GM18870 (cell line): ENCODE measurements around the gene GIPC3.

Source experiments
- ATAC-seq: cut with Tn5 transposase; IDR thresholded peaks from one replicate; pipeline ENCODE4 v1.9.1; 2021; ENCODE audit warnings: moderate library complexity; ENCODE audit not compliant: unreplicated experiment

Gene GIPC3

DNA sequence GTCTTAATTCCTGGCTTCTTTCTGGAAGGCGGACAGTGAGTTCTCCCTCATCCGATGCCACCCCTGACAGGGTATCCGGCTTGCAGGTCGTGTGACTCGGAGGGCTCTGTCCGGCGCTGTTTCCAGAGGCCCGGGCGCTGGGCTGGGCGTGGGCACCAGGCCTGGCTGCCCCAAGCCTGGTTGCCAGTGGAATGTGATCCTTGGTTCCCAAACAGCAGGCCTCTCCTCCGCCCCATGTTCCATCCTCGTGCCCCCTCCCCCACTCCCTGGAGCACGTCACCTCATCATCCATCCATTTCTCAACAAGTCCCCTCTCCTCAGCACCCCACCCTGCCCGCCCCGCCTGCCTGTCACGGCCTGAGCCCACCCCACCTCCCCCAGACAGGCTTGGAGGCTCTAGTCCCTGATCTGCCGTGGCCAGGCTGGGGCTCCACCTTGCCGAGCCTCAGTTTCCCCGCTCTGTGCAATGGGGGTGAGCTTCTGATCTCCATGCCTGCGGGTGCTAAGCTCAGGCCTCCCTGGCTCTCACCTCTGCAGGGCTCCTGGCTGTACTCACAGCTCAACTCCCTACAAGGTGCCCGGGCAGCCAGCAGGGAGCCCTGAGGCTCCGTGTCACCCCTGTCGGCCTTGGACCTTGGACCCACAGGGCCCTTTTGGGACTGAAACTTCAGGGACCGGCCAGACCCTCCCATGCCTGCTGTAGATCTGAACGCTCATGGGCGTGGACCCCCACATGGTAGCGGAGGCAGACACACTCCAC is 19.1 kb downstream of the GIPC3 start:
- no peak for ATAC-seq

DNA sequence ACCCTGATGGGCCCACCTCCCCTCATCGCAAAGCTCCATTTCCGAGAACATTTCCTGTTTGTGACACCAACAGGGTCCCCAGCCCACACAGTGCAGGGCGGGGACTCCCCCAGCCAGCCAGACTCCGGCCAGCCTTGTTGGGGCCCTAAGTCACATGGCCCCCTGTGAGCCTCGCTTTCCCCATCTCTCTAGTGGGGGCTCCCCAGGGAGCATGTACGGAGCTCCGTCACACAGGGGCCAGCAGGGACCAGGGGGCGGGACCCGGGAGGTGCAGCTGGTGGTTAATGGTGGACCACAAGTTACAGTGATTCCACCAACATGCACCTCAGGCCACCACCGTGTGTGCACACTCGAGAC is 19.7 kb downstream of the GIPC3 start:
- ATAC-seq = no peak

DNA sequence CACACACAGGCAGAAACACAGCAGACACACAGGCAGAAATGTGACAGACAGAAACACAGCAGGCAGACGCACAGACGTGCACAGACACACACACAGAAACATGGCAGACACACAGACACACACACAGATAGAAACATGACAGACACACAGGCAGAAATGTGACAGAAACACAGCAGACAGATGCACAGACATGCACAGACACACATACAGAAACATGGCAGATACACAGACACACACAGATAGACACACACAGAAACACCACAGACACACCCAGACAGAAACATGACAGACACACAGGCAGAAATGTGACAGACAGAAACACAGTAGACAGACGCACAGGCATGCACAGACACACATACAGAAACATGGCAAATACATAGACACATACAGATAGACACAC is 20.1 kb downstream of the GIPC3 start:
- ATAC-seq = no peak

DNA sequence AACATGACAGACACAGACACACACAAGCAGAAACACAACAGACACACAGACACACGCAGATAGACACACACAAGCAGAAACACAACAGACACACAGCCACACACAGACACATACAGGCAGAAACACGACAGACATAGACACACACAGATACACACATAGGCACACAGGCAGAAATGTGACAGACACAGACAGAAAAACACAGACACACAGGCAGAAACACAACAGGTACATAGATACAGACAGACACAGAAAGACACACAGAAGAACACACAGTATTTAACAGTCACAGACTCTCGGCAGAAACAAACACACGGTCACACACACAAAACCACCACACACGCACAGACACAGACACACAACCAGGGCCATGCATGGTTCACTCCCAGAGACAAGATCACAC is 20.5 kb downstream of the GIPC3 start:
- ATAC-seq = no peak

- no peak for ATAC-seq
Observed at GRCh38 chr19:3606174-3606689, 21.0 kb downstream of the GIPC3 start.

GRCh38 chr19:3606690-3607289 is 21.5 kb downstream of the GIPC3 start, which contains the start of gene TBXA2R:
Gene TBXA2R (minus strand): TSS chr19:3606875. CDS start chr19:3600634, 6,241 bp downstream.
- no peak for ATAC-seq

DNA sequence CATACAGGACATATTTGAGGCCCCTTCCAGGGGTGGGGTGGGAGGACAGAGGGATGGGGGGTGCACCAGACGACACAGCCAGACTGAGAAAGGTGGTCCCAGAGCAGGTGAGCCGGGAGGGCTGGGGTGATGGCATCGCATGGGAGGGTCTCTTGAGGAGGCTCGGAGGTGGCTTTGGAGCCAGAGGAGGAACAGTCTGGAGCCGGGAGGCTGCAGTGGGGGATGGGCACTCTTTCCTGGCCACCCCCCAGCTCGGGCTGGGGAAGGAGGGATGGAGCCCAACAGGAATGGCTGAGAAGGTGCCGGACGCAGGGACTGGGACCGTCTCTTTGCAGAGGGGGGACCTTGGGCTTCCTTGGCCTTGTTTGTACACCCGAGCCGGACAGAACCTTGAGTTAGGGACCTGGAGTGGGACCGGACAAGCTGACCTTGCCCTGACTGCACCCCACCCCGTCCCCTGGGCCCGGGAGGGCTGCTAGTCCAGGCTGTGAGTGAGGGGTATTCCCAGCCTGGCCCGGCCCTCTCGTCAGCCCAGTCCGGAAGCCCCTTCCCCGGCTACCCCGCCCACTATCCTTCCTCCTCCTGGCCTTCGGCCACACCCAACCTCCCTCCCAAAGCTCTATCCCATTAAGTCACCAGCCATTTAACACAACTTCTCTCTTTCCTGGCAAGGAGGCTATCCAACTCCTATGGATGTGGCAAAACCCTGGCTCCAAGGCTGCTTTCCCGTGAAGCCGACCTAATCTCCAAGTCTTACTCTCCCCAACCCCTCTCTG is 22.2 kb downstream of the GIPC3 start:
- no peak for ATAC-seq

DNA sequence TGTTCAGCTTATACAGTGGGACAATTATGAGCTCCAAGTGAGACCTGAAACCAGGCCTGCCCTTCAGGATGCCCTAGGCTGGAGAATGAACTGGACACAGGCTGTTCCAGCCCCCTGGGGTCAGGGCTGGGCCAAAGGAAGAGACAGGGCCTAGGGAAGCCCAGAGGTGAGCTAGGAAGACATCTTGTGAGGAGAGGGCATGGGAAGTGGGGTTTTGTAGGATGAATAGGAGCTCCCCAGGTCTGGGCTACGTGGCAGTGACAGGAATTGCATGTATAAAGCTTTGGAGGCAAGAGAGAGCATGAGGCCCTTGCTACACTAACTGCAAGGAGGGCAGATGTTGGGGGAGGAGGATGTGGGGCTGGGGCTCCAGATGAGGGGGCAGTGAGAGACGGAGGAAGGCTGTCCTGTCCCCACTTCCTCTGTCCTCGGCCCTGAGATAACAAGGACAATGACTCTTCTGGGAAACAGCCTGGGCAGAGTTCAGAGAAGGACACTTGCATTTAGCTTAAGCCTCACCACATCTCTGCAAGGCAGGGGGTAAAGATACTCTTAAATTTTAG is 22.9 kb downstream of the GIPC3 start:
- ATAC-seq = no peak

GRCh38 chr19:3608750-3609322 is 23.6 kb downstream of the GIPC3 start:
- ATAC-seq = no peak

DNA sequence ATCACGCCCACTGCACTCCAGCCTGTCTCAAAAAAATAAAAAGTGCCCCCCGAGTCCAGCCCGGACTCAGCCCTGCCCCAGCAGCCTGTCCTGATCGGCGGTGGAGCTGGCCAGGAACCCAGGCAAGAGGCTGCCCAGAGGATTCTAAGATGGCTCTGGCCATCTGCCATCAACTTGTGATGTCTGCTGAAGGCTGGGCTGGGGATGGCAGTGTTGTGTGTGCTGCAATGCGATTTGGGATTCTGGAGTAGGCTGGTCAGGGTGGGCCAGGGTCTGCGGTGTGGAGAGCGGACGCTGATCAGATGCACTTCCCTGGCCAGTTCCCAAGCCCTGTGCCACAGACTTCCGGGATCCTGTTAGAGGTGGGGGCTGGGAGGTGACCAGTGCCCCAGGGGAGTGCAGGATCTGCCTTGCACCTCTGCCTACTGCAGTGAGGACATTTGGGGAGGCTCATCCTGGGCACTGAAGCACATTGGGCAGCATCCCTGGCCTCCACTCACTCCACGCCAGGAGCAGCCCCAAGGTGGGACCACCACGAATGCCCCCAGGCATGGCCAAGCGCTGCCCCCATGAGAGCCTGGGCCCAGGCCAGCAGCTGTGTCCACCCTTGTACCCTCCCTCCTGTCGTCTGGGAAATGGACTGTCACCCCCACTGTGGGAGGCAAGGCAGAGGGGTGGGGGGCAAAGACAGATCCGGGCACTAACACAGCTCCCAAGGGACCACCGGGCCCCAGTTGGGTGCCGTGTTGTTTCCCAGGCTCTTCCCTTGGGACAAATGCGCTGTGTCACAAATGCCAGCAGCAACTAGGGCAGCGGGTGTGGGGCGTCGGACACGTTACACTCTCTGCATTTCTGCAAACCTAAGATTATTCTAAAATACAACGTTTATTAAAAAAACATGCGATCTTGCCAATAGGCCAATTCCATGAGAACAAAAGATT is 24.8 kb downstream of the GIPC3 start:
- no peak for ATAC-seq

DNA sequence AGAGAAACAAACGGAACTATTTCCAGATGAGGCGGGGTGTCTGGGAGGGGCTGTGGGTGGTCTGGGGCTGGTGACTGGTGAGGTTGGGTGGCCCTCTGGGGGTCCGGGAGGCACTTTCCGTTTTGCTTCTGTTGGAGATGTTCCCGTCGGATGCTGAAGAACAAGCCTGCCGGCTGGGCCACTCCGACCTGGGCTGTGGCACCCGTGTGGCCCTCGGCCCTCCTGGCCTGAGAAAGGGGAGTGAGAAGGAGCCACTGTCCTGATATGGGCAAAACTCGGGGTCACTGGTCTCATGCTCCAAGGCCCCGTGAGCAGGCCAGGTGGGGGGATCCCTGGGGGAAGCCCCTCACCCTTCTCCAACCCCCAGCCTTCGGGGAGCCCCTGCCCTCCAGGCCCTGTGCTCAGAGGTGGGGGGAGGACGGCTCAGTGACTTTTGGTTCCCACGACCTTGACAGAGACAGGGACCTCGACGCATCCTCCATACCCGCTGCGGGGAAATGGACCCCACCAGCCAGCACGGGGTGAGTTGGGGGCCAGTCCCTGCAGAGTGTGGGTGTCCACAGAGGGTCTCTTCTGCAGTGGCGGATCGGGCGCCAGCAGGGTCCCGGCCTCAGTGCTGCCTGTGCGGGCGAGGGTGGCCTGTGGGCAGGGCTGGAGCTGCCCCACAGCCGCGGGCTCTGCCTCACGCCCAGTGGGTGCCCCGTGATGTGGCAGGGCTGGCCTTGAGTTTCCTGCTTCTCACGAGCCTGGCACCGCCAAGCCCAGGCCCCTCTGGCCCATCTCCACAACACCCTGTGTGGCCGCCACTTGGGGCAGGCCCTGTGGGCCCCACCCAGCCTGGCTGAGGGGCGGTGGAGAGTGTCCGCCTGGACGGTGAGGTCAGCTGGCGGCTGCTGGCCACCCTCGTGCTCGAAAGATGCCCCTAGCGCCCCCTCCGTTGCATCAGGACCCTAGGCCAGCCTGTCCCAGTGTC is 25.8 kb downstream of the GIPC3 start:
- no peak for ATAC-seq

- no peak for ATAC-seq
Observed at GRCh38 chr19:3611841-3612240, 26.6 kb downstream of the GIPC3 start.

GRCh38 chr19:3612330-3612729 is 27.1 kb downstream of the GIPC3 start:
- ATAC-seq = no peak

DNA sequence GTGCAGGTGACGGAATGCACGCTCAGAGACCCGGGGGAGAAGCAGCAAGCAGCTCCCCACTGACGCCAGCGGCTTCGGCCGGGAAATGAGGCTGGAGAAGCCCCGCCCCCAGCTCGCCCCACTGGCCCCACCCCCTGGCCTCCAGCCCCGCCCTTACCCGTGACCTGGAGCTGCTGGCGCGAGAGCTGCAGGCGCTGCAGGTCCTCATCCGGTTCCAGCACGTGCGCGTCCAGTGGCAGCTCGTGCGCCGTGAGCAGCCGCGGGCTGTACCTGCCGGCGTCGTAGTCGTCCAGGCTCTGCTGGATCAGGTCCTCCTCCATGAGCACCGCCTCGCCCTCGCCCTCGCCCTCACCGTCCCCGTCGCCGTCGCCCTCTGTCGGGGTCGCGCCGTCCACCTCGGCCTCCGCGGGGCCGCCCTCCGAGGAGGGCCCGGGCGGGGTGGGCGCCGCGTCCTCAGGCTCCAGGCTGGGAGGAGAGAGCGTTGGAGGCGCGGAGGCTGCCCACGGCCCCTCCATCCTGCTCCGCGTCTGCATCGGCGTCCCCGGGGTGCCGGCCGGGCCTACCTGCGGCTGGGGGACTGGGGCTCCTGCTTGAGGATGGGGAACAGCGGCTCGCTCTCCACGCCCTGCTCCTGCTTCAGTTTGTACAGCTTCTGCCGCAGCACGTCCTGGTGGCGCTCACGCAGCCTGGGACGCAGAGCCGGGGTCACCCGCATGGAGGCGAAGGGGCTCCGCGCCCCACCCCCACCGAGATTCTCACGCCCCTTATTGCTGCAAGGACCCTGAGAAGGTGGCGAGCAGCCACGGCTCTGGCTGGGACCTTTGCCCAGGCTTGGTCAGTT is 27.8 kb downstream of the GIPC3 start:
- ATAC-seq = no peak

DNA sequence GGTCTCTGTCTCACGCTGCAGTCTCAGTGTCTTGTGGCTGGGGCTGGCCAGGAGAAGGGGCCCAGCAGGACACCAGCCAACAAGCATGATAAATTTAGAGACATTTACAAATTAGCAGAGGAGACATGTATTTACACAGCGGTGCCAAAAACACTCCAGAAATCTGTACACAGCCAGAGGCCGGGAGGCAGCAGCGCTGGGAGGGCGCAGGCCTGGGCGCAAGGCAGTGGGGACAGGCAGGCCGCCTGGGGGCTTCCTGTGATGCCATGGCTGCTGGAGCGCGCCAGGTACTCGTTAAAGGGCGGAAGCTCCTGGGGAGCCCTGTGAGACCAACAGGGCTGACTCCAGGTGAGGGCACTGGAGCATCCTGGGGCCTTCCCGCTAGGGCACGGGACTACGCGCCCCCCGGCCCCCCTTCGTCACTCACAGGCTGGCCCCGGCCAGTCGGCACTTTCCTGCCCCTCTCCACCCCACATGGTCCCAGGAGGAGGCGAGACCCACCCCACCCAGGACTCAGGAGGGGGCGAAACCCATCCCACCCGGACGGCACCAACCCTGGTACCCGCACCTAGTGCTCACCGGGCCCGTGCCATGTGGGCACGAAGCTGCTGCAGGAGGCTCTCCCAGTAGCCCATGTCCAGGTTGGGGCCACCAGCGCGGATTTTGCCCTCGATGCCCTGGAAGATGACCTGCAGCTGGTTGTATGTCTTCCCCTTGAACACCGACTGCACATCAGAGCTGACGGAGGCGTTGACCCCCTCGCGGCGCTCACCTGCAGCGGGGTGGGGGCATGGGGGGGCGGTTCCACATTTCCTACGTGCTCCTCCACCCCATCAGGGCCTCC is 28.8 kb downstream of the GIPC3 start:
- ATAC-seq = no peak

- no peak for ATAC-seq
Observed at GRCh38 chr19:3614858-3615505, 29.7 kb downstream of the GIPC3 start.
